Measurements from ENCODE around the gene CARS2. TPM values are rescaled to one million over a fixed set of nuclear protein-coding genes. Genes with fewer than 3 reads are reported as not detected.

The CARS2 gene
- 66.7 and 73.6 TPM in 2 replicates for total RNA-seq

GRCh38 chr13:110705826-110706569 is at the start of gene CARS2:
CARS2 (minus strand) TSS chr13:110706116; CDS start chr13:110706093, 23 bp downstream.
- TF ChIP-seq CTCF (IDR thresholded peaks at IDR 0.05; ENCODE audit: insufficient read depth, low read length, poor library complexity, severe bottlenecking), result peak; percentile 21
- peak; percentile 66 for DNase-seq (ENCODE audit: low read depth)
- Histone ChIP-seq H3K4me3 (ENCODE audit: low read depth, low read length) (peak within 1 kb of the TSS; percentile 78), H3K27me3 (ENCODE audit: control insufficient read depth, insufficient read depth, low read length) (no peaks in the 10 kb centered on the region), H3K36me3 (ENCODE audit: control insufficient read depth, insufficient read depth, low read length) (peaks cover 1% of the 10 kb centered on the region)

GRCh38 chr13:110748271-110748670 is 42.4 kb upstream of the CARS2 start:
- no peak overlapping the region for H3K4me3 ChIP-seq (ENCODE audit: low read depth, low read length)
- no peaks in the 10 kb centered on the region for H3K27me3 ChIP-seq (ENCODE audit: control insufficient read depth, insufficient read depth, low read length)
- H3K36me3 ChIP-seq (ENCODE audit: control insufficient read depth, insufficient read depth, low read length), result no peaks in the 10 kb centered on the region
- no peak for DNase-seq (ENCODE audit: low read depth)
- no peak for TF ChIP-seq CTCF (IDR thresholded peaks at IDR 0.05; ENCODE audit: insufficient read depth, low read length, poor library complexity, severe bottlenecking)

- no peak for TF ChIP-seq CTCF (IDR thresholded peaks at IDR 0.05; ENCODE audit: insufficient read depth, low read length, poor library complexity, severe bottlenecking)
- H3K27me3 ChIP-seq (ENCODE audit: control insufficient read depth, insufficient read depth, low read length), result no peaks in the 10 kb centered on the region
- no peak overlapping the region for H3K4me3 ChIP-seq (ENCODE audit: low read depth, low read length)
- DNase-seq (ENCODE audit: low read depth), result no peak
- no peaks in the 10 kb centered on the region for H3K36me3 ChIP-seq (ENCODE audit: control insufficient read depth, insufficient read depth, low read length)
Observed at GRCh38 chr13:110746438-110746837, 40.5 kb upstream of the CARS2 start.

GRCh38 chr13:110743687-110744086 is 37.8 kb upstream of the CARS2 start:
- H3K27me3 ChIP-seq (ENCODE audit: control insufficient read depth, insufficient read depth, low read length), result no peaks in the 10 kb centered on the region
- TF ChIP-seq CTCF (IDR thresholded peaks at IDR 0.05; ENCODE audit: insufficient read depth, low read length, poor library complexity, severe bottlenecking), result no peak
- H3K36me3 ChIP-seq (ENCODE audit: control insufficient read depth, insufficient read depth, low read length), result no peaks in the 10 kb centered on the region
- no peak for DNase-seq (ENCODE audit: low read depth)
- no peak overlapping the region for H3K4me3 ChIP-seq (ENCODE audit: low read depth, low read length)

GRCh38 chr13:110737555-110737954 is 31.6 kb upstream of the CARS2 start:
- H3K27me3 ChIP-seq (ENCODE audit: control insufficient read depth, insufficient read depth, low read length), result no peaks in the 10 kb centered on the region
- TF ChIP-seq CTCF (IDR thresholded peaks at IDR 0.05; ENCODE audit: insufficient read depth, low read length, poor library complexity, severe bottlenecking), result no peak
- H3K36me3 ChIP-seq (ENCODE audit: control insufficient read depth, insufficient read depth, low read length), result no peaks in the 10 kb centered on the region
- H3K4me3 ChIP-seq (ENCODE audit: low read depth, low read length), result no peak overlapping the region
- DNase-seq (ENCODE audit: low read depth), result no peak

GRCh38 chr13:110734561-110734960 is 28.6 kb upstream of the CARS2 start:
- Histone ChIP-seq H3K36me3 (ENCODE audit: control insufficient read depth, insufficient read depth, low read length) (no peaks in the 10 kb centered on the region), H3K27me3 (ENCODE audit: control insufficient read depth, insufficient read depth, low read length) (no peaks in the 10 kb centered on the region), H3K4me3 (ENCODE audit: low read depth, low read length) (no peak overlapping the region)
- no peak for DNase-seq (ENCODE audit: low read depth)
- TF ChIP-seq CTCF (IDR thresholded peaks at IDR 0.05; ENCODE audit: insufficient read depth, low read length, poor library complexity, severe bottlenecking), result no peak

Data from kidney epithelial cell (primary cell).